Smooth muscle cell (in vitro differentiated cells): ENCODE measurements around the gene ANXA3. TPM values are rescaled to one million over a fixed set of nuclear protein-coding genes. Genes with fewer than 3 reads are reported as not detected.
A peak's percentile ranks its signal among the peaks of the same experiment; 100 is the strongest.

Experiments
- DNase-seq: peaks from one replicate; lab custom pipeline; 2025; ENCODE audit not compliant: unreplicated experiment; lab: John Stamatoyannopoulos, UW
- H2AFZ ChIP-seq: fragments of 200-600 bp; sonication (generic); 2 replicates; pipeline ENCODE4 v1.6.0; 2016; ENCODE audit warnings: antibody characterized with exemption, low read depth, mild to moderate bottlenecking
- H3F3A ChIP-seq: fragments of 200-600 bp; sonication (generic); 2 replicates; pipeline ENCODE4 v1.6.0; 2017; ENCODE audit warnings: antibody characterized with exemption, low read depth
- H3K27ac ChIP-seq: fragments of 200-600 bp; sonication (generic); 2 replicates; pipeline ENCODE4 v1.5.1; 2016; ENCODE audit warnings: low read depth, mild to moderate bottlenecking
- H3K27me3 ChIP-seq: fragments of 200-600 bp; sonication (generic); 2 replicates; pipeline ENCODE4 v1.6.1; 2016; ENCODE audit warnings: low read depth, mild to moderate bottlenecking
- H3K36me3 ChIP-seq: fragments of 200-600 bp; sonication (generic); 2 replicates; pipeline ENCODE4 v1.5.1; 2016; ENCODE audit warnings: low read depth
- H3K4me1 ChIP-seq: fragments of 200-600 bp; sonication (generic); 2 replicates; pipeline ENCODE4 v1.5.1; 2016; ENCODE audit warnings: low read depth
- H3K4me2 ChIP-seq: fragments of 200-600 bp; sonication (generic); 2 replicates; pipeline ENCODE4 v1.6.0; 2016; ENCODE audit warnings: mild to moderate bottlenecking
- H3K4me3 ChIP-seq: fragments of 200-600 bp; sonication (generic); 2 replicates; pipeline ENCODE4 v1.5.1; 2016; ENCODE audit warnings: mild to moderate bottlenecking
- H3K79me2 ChIP-seq: fragments of 200-600 bp; sonication (generic); 2 replicates; pipeline ENCODE4 v1.6.0; 2016; ENCODE audit warnings: low read depth, mild to moderate bottlenecking
- H3K9ac ChIP-seq: fragments of 200-600 bp; sonication (generic); 2 replicates; pipeline ENCODE4 v1.6.0; 2016; ENCODE audit warnings: low read depth
- H3K9me3 ChIP-seq: fragments of 200-600 bp; sonication (generic); replicated peaks from 2 replicates; pipeline ENCODE4 v1.5.1; 2016; ENCODE audit warnings: low read depth
- H4K20me1 ChIP-seq: fragments of 200-600 bp; sonication (generic); 2 replicates; pipeline ENCODE4 v1.6.0; 2016; ENCODE audit warnings: low read depth
- CTCF ChIP-seq: fragments of 200-600 bp; sonication (generic); IDR thresholded peaks from 2 replicates; pipeline ENCODE4 v1.5.1; 2017; ENCODE audit warnings: borderline replicate concordance, mild to moderate bottlenecking, antibody characterized with exemption; ENCODE audit not compliant: insufficient read depth, poor library complexity, severe bottlenecking
- WGBS: methylation state at CpG from one replicate; pipeline ENCODE4 v1.1.7; 2016; ENCODE audit warnings: low lambda C conversion rate; 5-methylcytosine and 5-hydroxymethylcytosine counted together
- polyA plus RNA-seq: library from polyadenylated mRNA; unstranded; fragments of >200 nt; fragmentation: Nextera tagmentation; extraction: Ambion mirVana; gene quantifications from 2 replicates; pipeline ENCODE4 v1.2.1, GENCODE V29; 2016
- total RNA-seq: library from RNA; depleted of rRNA; stranded (reverse); fragments of >200 nt; gene quantifications from 2 replicates; pipeline ENCODE4 v1.2.3, GENCODE V29; 2014

The ANXA3 gene
- total and polyA plus RNA-seq, 2 experiments from 2014 or later: 16.7 to 44.5 TPM

DNA sequence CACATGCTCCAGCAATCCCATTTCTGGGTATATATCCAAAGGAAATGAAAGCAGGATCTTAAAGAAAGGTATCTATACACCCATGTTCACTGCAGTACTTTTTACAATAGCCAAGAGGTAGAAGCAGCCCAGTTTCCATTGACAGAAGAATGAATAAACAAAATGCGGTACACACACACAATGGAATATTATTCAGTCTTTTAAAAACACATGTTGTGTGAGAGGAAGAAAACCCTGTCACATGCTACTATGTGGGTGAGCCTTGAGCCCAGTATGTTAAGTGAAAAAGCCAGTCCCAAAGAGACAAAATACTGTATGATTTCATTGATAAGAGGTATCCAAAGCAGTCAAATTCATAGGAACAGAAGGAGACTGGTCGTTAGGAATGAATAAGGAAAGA is 6.3 kb downstream of the ANXA3 start:
- peak overlapping the region; percentile 60 for H3K4me2 ChIP-seq
- TF ChIP-seq CTCF: no peak
- WGBS: 55% methylated on average over 2 of the region's 2 CpGs
- H2AFZ ChIP-seq: peak overlapping the region; percentile 33
- no peaks in the 10 kb centered on the region for H3K36me3 ChIP-seq
- H3K9ac ChIP-seq: no peak overlapping the region
- no peak for DNase-seq
- H3K27ac ChIP-seq: peak overlapping the region; percentile 64
- peaks cover 19% of the 10 kb centered on the region for H3K4me1 ChIP-seq
- peaks cover 13% of the 10 kb centered on the region for H3F3A ChIP-seq
- H3K79me2 ChIP-seq: no peaks in the 10 kb centered on the region
- H3K27me3 ChIP-seq: no peaks in the 10 kb centered on the region
- no peak overlapping the region for H3K4me3 ChIP-seq
- H3K9me3 ChIP-seq: no peaks in the 10 kb centered on the region
- no peaks in the 10 kb centered on the region for H4K20me1 ChIP-seq

DNA sequence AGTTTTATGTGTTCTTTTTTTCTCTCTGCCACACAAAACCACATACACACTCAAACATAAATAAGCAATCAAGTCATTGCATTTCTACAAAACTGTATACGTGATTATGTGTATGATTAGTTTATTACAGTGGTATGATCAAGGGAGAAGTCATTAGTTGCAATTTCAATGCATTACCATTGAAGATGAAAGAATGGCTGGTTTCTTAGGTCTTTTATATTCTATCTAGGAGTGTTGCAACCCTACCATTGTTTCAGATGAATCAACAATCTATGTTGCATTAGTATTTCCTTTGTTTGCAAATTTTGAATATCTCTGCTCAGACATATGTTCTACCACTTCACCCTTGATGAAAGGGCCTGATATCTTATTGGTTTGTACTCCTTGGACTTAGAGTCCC is 6.8 kb downstream of the ANXA3 start:
- Histone ChIP-seq H2AFZ (peak overlapping the region; percentile 33), H3K79me2 (no peaks in the 10 kb centered on the region), H3K9me3 (no peaks in the 10 kb centered on the region), H4K20me1 (no peaks in the 10 kb centered on the region), H3K4me1 (peaks cover 23% of the 10 kb centered on the region), H3F3A (peaks cover 13% of the 10 kb centered on the region), H3K36me3 (no peaks in the 10 kb centered on the region), H3K27me3 (no peaks in the 10 kb centered on the region), H3K27ac (peak overlapping the region; percentile 64), H3K4me3 (no peak overlapping the region), H3K4me2 (peak overlapping the region; percentile 60), H3K9ac (no peak overlapping the region)
- 23% methylated on average over 1 of the region's 1 CpG for WGBS
- no peak for DNase-seq
- TF ChIP-seq CTCF: no peak

- Histone ChIP-seq H3K4me3 (no peak overlapping the region), H3K79me2 (no peaks in the 10 kb centered on the region), H2AFZ (no peak overlapping the region), H3K36me3 (no peaks in the 10 kb centered on the region), H3K9ac (no peak overlapping the region), H3K27ac (peak overlapping the region; percentile 18), H3K9me3 (no peaks in the 10 kb centered on the region), H3K4me1 (peaks cover 23% of the 10 kb centered on the region), H3F3A (peaks cover 13% of the 10 kb centered on the region), H3K27me3 (no peaks in the 10 kb centered on the region), H3K4me2 (peak overlapping the region; percentile 34), H4K20me1 (no peaks in the 10 kb centered on the region)
- 62% methylated on average over 2 of the region's 2 CpGs for WGBS
- no peak for DNase-seq
- TF ChIP-seq CTCF: no peak
Measured at GRCh38 chr4:78560296-78560963, 8.9 kb downstream of the ANXA3 start.

- peak overlapping the region; percentile 34 for H3K4me2 ChIP-seq
- no peaks in the 10 kb centered on the region for H3K79me2 ChIP-seq
- H3K4me3 ChIP-seq: no peak overlapping the region
- H3K9ac ChIP-seq: peak overlapping the region; percentile 14
- TF ChIP-seq CTCF: no peak
- H3F3A ChIP-seq: peaks cover 13% of the 10 kb centered on the region
- no peaks in the 10 kb centered on the region for H3K9me3 ChIP-seq
- no peak for DNase-seq
- peak overlapping the region; percentile 18 for H3K27ac ChIP-seq
- no peaks in the 10 kb centered on the region for H3K27me3 ChIP-seq
- H3K4me1 ChIP-seq: peaks cover 24% of the 10 kb centered on the region
- H4K20me1 ChIP-seq: no peaks in the 10 kb centered on the region
- no peak overlapping the region for H2AFZ ChIP-seq
- H3K36me3 ChIP-seq: no peaks in the 10 kb centered on the region
Measured at GRCh38 chr4:78561677-78562076, 10.1 kb downstream of the ANXA3 start.
